Endothelial cell of umbilical vein (primary cell): Measurements from ENCODE around the gene NTNG1. TPM values are rescaled to one million over a fixed set of nuclear protein-coding genes. Genes with fewer than 3 reads are reported as not detected.

Experiments used
- BruUV-seq: library from RNA; stranded (reverse); fragments of 400-500 nt; replicated peaks from 2 replicates; lab custom pipeline; 2021; lab: Mats Ljungman, UMichigan
- CTCF ChIA-PET: fragments of 300-600, 350-600 bp; sonication (Branson Sonifier 250); formaldehyde crosslinking; loops from one replicate; lab custom pipeline; 2021; ENCODE audit warnings: antibody characterized with exemption, inconsistent platforms; lab: Charles Lee
- POLR2A ChIA-PET: fragments of 300-600, 350-600 bp; sonication (Branson Sonifier 250); formaldehyde crosslinking; loops from one replicate; lab custom pipeline; 2021; ENCODE audit warnings: antibody characterized with exemption, inconsistent platforms; lab: Charles Lee
- DNase-seq: peaks from one replicate; pipeline ENCODE4 v3.0.0-alpha.2; 2011; ENCODE audit warnings: low read depth, low spot score
- FAIRE-seq: peaks from 2 replicates; lab custom pipeline; 2011; peaks lifted over from hg19 to GRCh38; lab: Jason Lieb, UNC
- H2AFZ ChIP-seq: 2 replicates; pipeline ENCODE4 v1.6.0; 2012; ENCODE audit warnings: low read depth, low read length, control low read depth, inconsistent platforms
- H3K27ac ChIP-seq: 2 replicates; pipeline ENCODE4 v1.5.1; 2011; ENCODE audit warnings: low read depth, mild to moderate bottlenecking, control low read depth, low read length, moderate library complexity; ENCODE audit not compliant: insufficient read depth
- H3K27me3 ChIP-seq, 2 experiments: 2 replicates each; pipeline versions ENCODE4 v1.6.0 to v1.6.1; 2011; ENCODE audit warnings: low read length in 2 of 2, mixed read lengths in 1 of 2; ENCODE audit not compliant: control insufficient read depth in 2 of 2, insufficient read depth in 2 of 2
- H3K36me3 ChIP-seq, 2 experiments: 2 replicates in 1 of 2; 3 replicates in 1 of 2; pipeline ENCODE4 v1.5.1; 2011; ENCODE audit warnings: low read length in 2 of 2, mild to moderate bottlenecking in 1 of 2, moderate library complexity in 1 of 2; ENCODE audit not compliant: control insufficient read depth in 2 of 2, insufficient read depth in 2 of 2; ENCODE audit errors: extremely low read depth in 1 of 2
- H3K4me1 ChIP-seq: 3 replicates; pipeline ENCODE4 v1.5.1; 2011; ENCODE audit warnings: mild to moderate bottlenecking, low read length; ENCODE audit not compliant: control insufficient read depth, insufficient read depth; ENCODE audit errors: extremely low read depth
- H3K4me2 ChIP-seq: 2 replicates; pipeline ENCODE4 v1.6.1; 2011; ENCODE audit warnings: low read length, control low read depth, mixed read lengths; ENCODE audit not compliant: insufficient read depth
- H3K4me3 ChIP-seq, 3 experiments: fragments of 200-600 bp in 1 of 3; sonication (generic), shearing (Covaris generic) in 1 of 3; replicated peaks in 1 of 3; 2 replicates each; pipeline ENCODE4 v1.5.1; 2011 to 2016; ENCODE audit warnings: control low read depth in 3 of 3, low read length in 3 of 3, mild to moderate bottlenecking in 2 of 3, inconsistent platforms in 1 of 3, low read depth in 1 of 3, moderate library complexity in 1 of 3; ENCODE audit not compliant: insufficient read depth in 1 of 3
- H3K79me2 ChIP-seq: 2 replicates; pipeline ENCODE4 v1.6.0; 2012; ENCODE audit warnings: low read length, inconsistent platforms; ENCODE audit not compliant: control insufficient read depth, insufficient read depth
- H3K9ac ChIP-seq: replicated peaks from 2 replicates; pipeline ENCODE3; 2011; ENCODE audit warnings: low read length, control low read depth; ENCODE audit not compliant: insufficient read depth; ENCODE audit errors: extremely low read depth
- H3K9me1 ChIP-seq: replicated peaks from 3 replicates; pipeline ENCODE4 v1.6.0; 2011; ENCODE audit warnings: mild to moderate bottlenecking, low read length; ENCODE audit not compliant: control insufficient read depth, insufficient read depth; ENCODE audit errors: extremely low read depth
- H3K9me3 ChIP-seq: replicated peaks from 2 replicates; pipeline ENCODE4 v1.5.1; 2012; ENCODE audit warnings: low read length, inconsistent platforms; ENCODE audit not compliant: control insufficient read depth, insufficient read depth
- H4K20me1 ChIP-seq: replicated peaks from 2 replicates; pipeline ENCODE3; 2011; ENCODE audit warnings: mild to moderate bottlenecking, low read length; ENCODE audit not compliant: control insufficient read depth, insufficient read depth; ENCODE audit errors: extremely low read depth
- EZH2 ChIP-seq: IDR thresholded peaks from 2 replicates; pipeline ENCODE4 v1.6.1; 2012; ENCODE audit warnings: borderline replicate concordance, low read depth, mild to moderate bottlenecking, moderate library complexity, low read length, inconsistent platforms; ENCODE audit not compliant: severe bottlenecking
- FOS ChIP-seq: IDR thresholded peaks from 2 replicates; pipeline ENCODE4 v1.6.1; 2011; ENCODE audit warnings: mild to moderate bottlenecking, low read length, moderate library complexity, borderline replicate concordance; ENCODE audit not compliant: insufficient read depth
- GATA2 ChIP-seq: IDR thresholded peaks from 2 replicates; pipeline ENCODE4 v1.7.0; 2011; ENCODE audit warnings: low read depth, mild to moderate bottlenecking, moderate library complexity, mixed read lengths, low read length; ENCODE audit not compliant: insufficient read length, insufficient read depth
- JUN ChIP-seq: IDR thresholded peaks from 2 replicates; pipeline ENCODE4 v1.6.1; 2011; ENCODE audit warnings: borderline replicate concordance, low read depth; ENCODE audit not compliant: insufficient read length, insufficient read depth
- MAX ChIP-seq: IDR thresholded peaks from 2 replicates; pipeline ENCODE4 v1.6.1; 2011; ENCODE audit not compliant: insufficient read depth, insufficient read length
- MYC ChIP-seq: IDR thresholded peaks from one replicate; pipeline ENCODE4 v1.6.1; 2011; ENCODE audit warnings: mild to moderate bottlenecking, low read depth, low read length
- POLR2A ChIP-seq: IDR thresholded peaks from 2 replicates; pipeline ENCODE4 v1.6.1; 2012; ENCODE audit warnings: low read depth, mild to moderate bottlenecking, control low read depth, low read length
- POLR2AphosphoS5 ChIP-seq: IDR thresholded peaks from 2 replicates; pipeline ENCODE4 v1.6.1; 2012; ENCODE audit warnings: low read depth, mild to moderate bottlenecking, control low read depth, low read length, moderate library complexity; ENCODE audit not compliant: insufficient read depth
- dilution Hi-C: fragments of 300-500 bp; cut with MboI; formaldehyde crosslinking; loops from one replicate; pipeline ENCODE4 v1.15.0; 2019; ENCODE audit warnings: low sequenced_read_pairs; ENCODE audit not compliant: extremely low pct_ligation_motif_present
- intact Hi-C: fragments of 100-400 bp; cut with micrococcal nuclease; formaldehyde crosslinking; loops from one replicate; pipeline ENCODE4 v1.10.0; 2022
- polyA plus RNA-seq, 4 experiments: library from polyadenylated mRNA; depleted of rRNA in 3 of 4; stranded (reverse) in 3 of 4; unstranded in 1 of 4; fragments of >200 nt; gene quantifications; 2 replicates each; pipeline versions ENCODE4 v1.2.1 to v1.2.3, GENCODE V29; 2011 to 2012; ENCODE audit warnings: missing spikeins in 1 of 4
- total RNA-seq: library from RNA; stranded (reverse); gene quantifications from 2 replicates; pipeline ENCODE4 v1.2.3, GENCODE V29; 2021
- TF ChIP-seq, protein P1 (sequence below), 2 donors: IDR thresholded peaks; 1 replicate in 1 of 2; 2 replicates in 1 of 2; pipeline ENCODE4 v1.5.1; 2011; ENCODE audit warnings: low read length in 2 of 2, mild to moderate bottlenecking in 2 of 2, moderate library complexity in 2 of 2, control low read depth in 1 of 2, inconsistent platforms in 1 of 2, low read depth in 1 of 2; ENCODE audit not compliant: insufficient read depth in 1 of 2; ENCODE audit errors: extremely low read depth in 1 of 2

The NTNG1 gene
- total and polyA plus RNA-seq, 2 donors (not counting 3 experiments of a cell fraction or from before 2014, with no cell fraction given) = not detected

GRCh38 chr1:107433635-107434360 lies 293.0 kb downstream of the NTNG1 start:
- intact Hi-C loops = no loop called here
- POLR2A ChIA-PET = no interaction called here

More at GRCh38 chr1:107433635-107434360, 293.0 kb downstream of the NTNG1 start:
- Histone ChIP-seq H3K9me3 (no peaks in the 10 kb centered on the region), H3K36me3 (no peaks in the 10 kb centered on the region), H3K9me1 (no peaks in the 10 kb centered on the region), H2AFZ (no peak overlapping the region), H4K20me1 (no peaks in the 10 kb centered on the region), H3K27ac (no peak overlapping the region), H3K27me3 (no peaks in the 10 kb centered on the region), H3K4me3 (no peak overlapping the region), H3K4me2 (no peak overlapping the region), H3K9ac (no peak overlapping the region), H3K79me2 (no peaks in the 10 kb centered on the region), H3K4me1 (no peaks in the 10 kb centered on the region)
- FAIRE-seq (no peak), DNase-seq (no peak)
- dilution Hi-C loops = no loop called here
- CTCF ChIA-PET = no interaction called here
- BruUV-seq = no TSS peak
- TF ChIP-seq MYC (no peak), MAX (no peak), EZH2 (no peak), JUN (no peak), GATA2 (no peak), FOS (no peak), POLR2AphosphoS5 (no peak), POLR2A (no peak)
- TF ChIP-seq, protein P1, sequence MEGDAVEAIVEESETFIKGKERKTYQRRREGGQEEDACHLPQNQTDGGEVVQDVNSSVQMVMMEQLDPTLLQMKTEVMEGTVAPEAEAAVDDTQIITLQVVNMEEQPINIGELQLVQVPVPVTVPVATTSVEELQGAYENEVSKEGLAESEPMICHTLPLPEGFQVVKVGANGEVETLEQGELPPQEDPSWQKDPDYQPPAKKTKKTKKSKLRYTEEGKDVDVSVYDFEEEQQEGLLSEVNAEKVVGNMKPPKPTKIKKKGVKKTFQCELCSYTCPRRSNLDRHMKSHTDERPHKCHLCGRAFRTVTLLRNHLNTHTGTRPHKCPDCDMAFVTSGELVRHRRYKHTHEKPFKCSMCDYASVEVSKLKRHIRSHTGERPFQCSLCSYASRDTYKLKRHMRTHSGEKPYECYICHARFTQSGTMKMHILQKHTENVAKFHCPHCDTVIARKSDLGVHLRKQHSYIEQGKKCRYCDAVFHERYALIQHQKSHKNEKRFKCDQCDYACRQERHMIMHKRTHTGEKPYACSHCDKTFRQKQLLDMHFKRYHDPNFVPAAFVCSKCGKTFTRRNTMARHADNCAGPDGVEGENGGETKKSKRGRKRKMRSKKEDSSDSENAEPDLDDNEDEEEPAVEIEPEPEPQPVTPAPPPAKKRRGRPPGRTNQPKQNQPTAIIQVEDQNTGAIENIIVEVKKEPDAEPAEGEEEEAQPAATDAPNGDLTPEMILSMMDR (IDR thresholded peaks at IDR 0.05; ENCODE audit: extremely low read depth in 1 of 2, insufficient read depth in 1 of 2, low read depth in 1 of 2, low read length in 2 of 2) = no peak
